Measurements from ENCODE around the gene AP3D1. TPM values are rescaled to one million over a fixed set of nuclear protein-coding genes. Genes with fewer than 3 reads are reported as not detected.

Gene AP3D1
- total and polyA plus RNA-seq, 3 donors from 2014 or later, result 134 to 204 (median 201) TPM

DNA sequence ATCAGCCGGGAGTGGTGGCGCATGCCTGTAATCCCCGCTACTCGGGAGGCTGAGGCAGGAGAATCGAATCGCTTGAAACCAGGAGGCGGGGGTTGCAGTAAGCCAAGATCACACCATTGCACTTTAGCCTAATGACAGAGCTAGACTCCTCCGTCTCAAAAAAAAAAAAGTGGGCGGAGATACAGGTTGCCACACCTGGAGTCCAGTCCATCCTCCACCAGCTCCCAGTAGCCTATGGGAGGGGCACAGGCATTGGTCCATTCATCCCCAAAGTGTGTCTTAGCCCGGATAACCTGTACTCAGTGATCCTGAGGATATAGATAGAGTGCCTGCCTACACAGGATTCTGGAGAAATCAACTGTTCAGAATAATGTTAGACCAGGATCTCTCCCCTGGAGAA is 9.0 kb upstream of the AP3D1 start:
- Histone ChIP-seq H3K27ac (no peak overlapping the region), H3K36me3 (ENCODE audit: low read depth, missing control alignments) (no peaks in the 10 kb centered on the region), H3K4me3 (no peak overlapping the region), H3K9me3 (no peaks in the 10 kb centered on the region), H3K27me3 (no peaks in the 10 kb centered on the region), H3K4me1 (peaks cover 22% of the 10 kb centered on the region)
- DNase-seq, result no peak
- WGBS, 2 donors, result 94 to 97% methylated on average over 10 of the region's 10 CpGs
- intact Hi-C loops (cut with DNase I; ENCODE audit: low total_unique reads), result no loop called here
- TF ChIP-seq, protein P1, sequence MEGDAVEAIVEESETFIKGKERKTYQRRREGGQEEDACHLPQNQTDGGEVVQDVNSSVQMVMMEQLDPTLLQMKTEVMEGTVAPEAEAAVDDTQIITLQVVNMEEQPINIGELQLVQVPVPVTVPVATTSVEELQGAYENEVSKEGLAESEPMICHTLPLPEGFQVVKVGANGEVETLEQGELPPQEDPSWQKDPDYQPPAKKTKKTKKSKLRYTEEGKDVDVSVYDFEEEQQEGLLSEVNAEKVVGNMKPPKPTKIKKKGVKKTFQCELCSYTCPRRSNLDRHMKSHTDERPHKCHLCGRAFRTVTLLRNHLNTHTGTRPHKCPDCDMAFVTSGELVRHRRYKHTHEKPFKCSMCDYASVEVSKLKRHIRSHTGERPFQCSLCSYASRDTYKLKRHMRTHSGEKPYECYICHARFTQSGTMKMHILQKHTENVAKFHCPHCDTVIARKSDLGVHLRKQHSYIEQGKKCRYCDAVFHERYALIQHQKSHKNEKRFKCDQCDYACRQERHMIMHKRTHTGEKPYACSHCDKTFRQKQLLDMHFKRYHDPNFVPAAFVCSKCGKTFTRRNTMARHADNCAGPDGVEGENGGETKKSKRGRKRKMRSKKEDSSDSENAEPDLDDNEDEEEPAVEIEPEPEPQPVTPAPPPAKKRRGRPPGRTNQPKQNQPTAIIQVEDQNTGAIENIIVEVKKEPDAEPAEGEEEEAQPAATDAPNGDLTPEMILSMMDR (IDR thresholded peaks at IDR 0.05), result no peak
- TF ChIP-seq POLR2A (IDR thresholded peaks at IDR 0.05), result no peak

GRCh38 chr19:2157452-2157851 is 6.1 kb upstream of the AP3D1 start:
- H3K4me3 ChIP-seq, result no peak overlapping the region
- no peak overlapping the region for H3K27ac ChIP-seq
- WGBS, 2 donors, result 85 to 88% methylated on average over 2 of the region's 2 CpGs
- peaks cover 13% of the 10 kb centered on the region for H3K4me1 ChIP-seq
- H3K36me3 ChIP-seq (ENCODE audit: low read depth, missing control alignments), result no peaks in the 10 kb centered on the region
- intact Hi-C loops (cut with DNase I; ENCODE audit: low total_unique reads), result loop anchor here (10.0 kb wide), 1 partner anchor 117 kb away; no protein-coding TSS in a partner anchor
- H3K9me3 ChIP-seq, result no peaks in the 10 kb centered on the region
- TF ChIP-seq POLR2A (IDR thresholded peaks at IDR 0.05), result no peak
- TF ChIP-seq, protein P1 (IDR thresholded peaks at IDR 0.05), result no peak
- no peak for DNase-seq
- no peaks in the 10 kb centered on the region for H3K27me3 ChIP-seq

DNA sequence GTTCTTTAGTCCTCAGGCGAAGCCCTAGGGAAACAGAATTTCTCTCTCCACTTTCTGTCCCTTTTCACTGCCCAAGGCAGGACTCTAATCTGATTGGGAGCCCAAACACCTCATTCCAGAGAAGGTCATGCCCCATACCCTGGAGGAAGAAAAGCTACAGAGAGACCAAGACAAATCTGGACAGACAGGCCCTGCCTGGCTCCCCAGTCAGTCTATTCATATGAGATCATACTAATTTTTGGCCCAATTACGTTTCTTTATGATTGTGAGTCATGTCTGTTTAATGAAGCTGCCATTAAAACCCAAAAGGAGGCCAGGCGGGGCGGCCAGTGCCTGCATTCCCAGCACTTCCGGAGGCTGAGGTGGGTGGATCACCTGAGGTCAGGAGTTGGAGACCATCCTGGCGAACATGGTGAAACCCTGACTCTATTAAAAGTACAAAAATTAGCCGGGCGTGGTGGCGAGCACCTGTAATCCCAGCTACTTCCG is 3.3 kb upstream of the AP3D1 start:
- DNase-seq, result no peak
- Histone ChIP-seq H3K27ac (no peak overlapping the region), H3K4me3 (no peak overlapping the region), H3K27me3 (no peaks in the 10 kb centered on the region), H3K9me3 (no peaks in the 10 kb centered on the region), H3K4me1 (peaks cover 16% of the 10 kb centered on the region), H3K36me3 (ENCODE audit: low read depth, missing control alignments) (no peaks in the 10 kb centered on the region)
- WGBS, 2 donors, result 85 to 92% methylated on average over 10 of the region's 10 CpGs
- intact Hi-C loops (cut with DNase I; ENCODE audit: low total_unique reads), result loop anchor here (10.0 kb wide), 1 partner anchor 120 kb away; no protein-coding TSS in a partner anchor
- TF ChIP-seq, protein P1 (IDR thresholded peaks at IDR 0.05), result no peak
- no peak for TF ChIP-seq POLR2A (IDR thresholded peaks at IDR 0.05)

GRCh38 chr19:2150794-2151338 is 500 bp downstream of the AP3D1 start:
- H3K4me1 ChIP-seq, result peaks cover 16% of the 10 kb centered on the region
- peak; percentile 35 for DNase-seq
- 0 to 4% methylated on average over 5 to 33 of the region's 36 CpGs for WGBS, 2 donors

More at GRCh38 chr19:2150794-2151338, 500 bp downstream of the AP3D1 start:
- no peak for TF ChIP-seq POLR2A (IDR thresholded peaks at IDR 0.05)
- TF ChIP-seq, protein P1 (IDR thresholded peaks at IDR 0.05), result no peak
- peak overlapping the region; percentile 75 to 84 for H3K27ac ChIP-seq
- H3K9me3 ChIP-seq, result no peaks in the 10 kb centered on the region
- intact Hi-C loops (cut with DNase I; ENCODE audit: low total_unique reads), result loop anchor here (10.0 kb wide), 1 partner anchor 124 kb away; no protein-coding TSS in a partner anchor
- peak overlapping the region; percentile 93 to 96 for H3K4me3 ChIP-seq
- no peaks in the 10 kb centered on the region for H3K27me3 ChIP-seq
- H3K36me3 ChIP-seq (ENCODE audit: low read depth, missing control alignments), result no peaks in the 10 kb centered on the region
